H1 (cell line): Measurements from ENCODE around the gene HFE. TPM values are rescaled to one million over a fixed set of nuclear protein-coding genes. Genes with fewer than 3 reads are reported as not detected.

Experiments
- CTCF ChIA-PET: fragments of 300-600 bp; sonication (Branson Sonifier 250); formaldehyde crosslinking; loops from one replicate; lab custom pipeline; 2021; ENCODE audit not compliant: partially characterized antibody; lab: Charles Lee
- POLR2A ChIA-PET: fragments of 300-600 bp; sonication (Branson Sonifier 250); formaldehyde crosslinking; loops from one replicate; lab custom pipeline; 2021; ENCODE audit warnings: inconsistent platforms; ENCODE audit not compliant: partially characterized antibody; lab: Charles Lee
- DNase-seq, 2 experiments: peaks; one replicate each; pipeline versions ENCODE4 v3.0.0 to v3.0.0-alpha.2; 2010 to 2022; ENCODE audit warnings: low spot score in 2 of 2, low read depth in 1 of 2, mixed read lengths in 1 of 2
- FAIRE-seq: peaks from 2 replicates; lab custom pipeline; 2011; peaks lifted over from hg19 to GRCh38; lab: Jason Lieb, UNC
- H2AFZ ChIP-seq: 2 replicates; pipeline ENCODE4 v1.8.1; 2012; ENCODE audit warnings: low read length, inconsistent platforms
- H2AK5ac ChIP-seq: 2 replicates; pipeline ENCODE4 v1.6.1; 2013; ENCODE audit warnings: low read depth, low read length
- H2BK120ac ChIP-seq: replicated peaks from 2 replicates; pipeline ENCODE3; 2013; ENCODE audit warnings: low read depth, low read length, inconsistent platforms
- H2BK12ac ChIP-seq: 2 replicates; pipeline ENCODE4 v1.6.1; 2013; ENCODE audit warnings: low read depth, low read length
- H2BK15ac ChIP-seq: 2 replicates; pipeline ENCODE4 v1.6.1; 2013; ENCODE audit warnings: low read length
- H2BK20ac ChIP-seq: 2 replicates; pipeline ENCODE4 v1.6.1; 2013; ENCODE audit warnings: low read length
- H2BK5ac ChIP-seq: 2 replicates; pipeline ENCODE4 v1.6.1; 2013; ENCODE audit warnings: low read depth, low read length
- H3K14ac ChIP-seq: 2 replicates; pipeline ENCODE4 v1.6.1; 2013; ENCODE audit warnings: inconsistent platforms; ENCODE audit not compliant: insufficient read length
- H3K18ac ChIP-seq: 2 replicates; pipeline ENCODE4 v1.6.1; 2013; ENCODE audit warnings: low read length; ENCODE audit errors: extremely low read depth
- H3K23ac ChIP-seq: 2 replicates; pipeline ENCODE4 v1.6.1; 2013; ENCODE audit warnings: inconsistent platforms; ENCODE audit not compliant: insufficient read length
- H3K23me2 ChIP-seq: 2 replicates; pipeline ENCODE4 v1.6.1; 2013; ENCODE audit warnings: low read depth, low read length
- H3K27ac ChIP-seq: 2 replicates; pipeline ENCODE4 v1.6.1; 2011; ENCODE audit warnings: low read depth, low read length, inconsistent platforms
- H3K27me3 ChIP-seq, 4 experiments: replicated peaks in 1 of 4; 1 replicate in 1 of 4; 2 replicates in 3 of 4; pipeline versions ENCODE4 v1.6.1 to v1.8.1; 2011 to 2013; ENCODE audit warnings: low read length in 3 of 4, mild to moderate bottlenecking in 3 of 4, inconsistent platforms in 2 of 4, mixed read lengths in 2 of 4, moderate library complexity in 1 of 4; ENCODE audit not compliant: control insufficient read depth in 3 of 4, insufficient read depth in 3 of 4; ENCODE audit errors: extremely low read depth in 1 of 4
- H3K36me3 ChIP-seq, 4 experiments: 2 replicates each; pipeline versions ENCODE4 v1.6.1 to v1.8.1; 2011 to 2013; ENCODE audit warnings: mild to moderate bottlenecking in 4 of 4, low read length in 3 of 4, moderate library complexity in 2 of 4, control low read depth in 1 of 4, inconsistent platforms in 1 of 4; ENCODE audit not compliant: insufficient read depth in 4 of 4, control insufficient read depth in 2 of 4
- H3K4ac ChIP-seq: replicated peaks from 2 replicates; pipeline ENCODE3; 2013; ENCODE audit warnings: low read length, low read depth, mixed read lengths, inconsistent platforms; ENCODE audit not compliant: insufficient read length
- H3K4me1 ChIP-seq, 4 experiments: replicated peaks in 1 of 4; 1 replicate in 1 of 4; 2 replicates in 3 of 4; pipeline versions ENCODE4 v1.6.1 to v1.8.1; 2011 to 2013; ENCODE audit warnings: low read length in 3 of 4, inconsistent platforms in 2 of 4, mixed read lengths in 1 of 4; ENCODE audit not compliant: insufficient read depth in 4 of 4, control insufficient read depth in 3 of 4
- H3K4me2 ChIP-seq, 2 experiments: 2 replicates each; pipeline versions ENCODE4 v1.6.1 to v1.8.1; 2011 to 2013; ENCODE audit warnings: low read depth in 2 of 2, low read length in 2 of 2, control low read depth in 1 of 2, inconsistent platforms in 1 of 2, mild to moderate bottlenecking in 1 of 2; ENCODE audit not compliant: insufficient read depth in 1 of 2
- H3K4me3 ChIP-seq, 4 experiments: fragments of 200-600, 300-600 bp in 1 of 4; sonication (generic), shearing (Covaris generic), sonication (Bioruptor Twin) in 1 of 4; 2 replicates each; pipeline versions ENCODE4 v1.5.1 to v1.8.1; 2011 to 2016; ENCODE audit warnings: low read length in 4 of 4, low read depth in 3 of 4, control low read depth in 2 of 4, inconsistent platforms in 2 of 4, mild to moderate bottlenecking in 2 of 4, mixed read lengths in 1 of 4, moderate library complexity in 1 of 4; ENCODE audit not compliant: insufficient read depth in 2 of 4; ENCODE audit errors: extremely low read depth in 1 of 4
- H3K56ac ChIP-seq: replicated peaks from 2 replicates; pipeline ENCODE3; 2013; ENCODE audit warnings: low read depth, mild to moderate bottlenecking, mixed read lengths, low read length, inconsistent platforms; ENCODE audit not compliant: insufficient read length
- H3K79me1 ChIP-seq: 2 replicates; pipeline ENCODE4 v1.6.1; 2013; ENCODE audit warnings: low read depth, low read length, control low read depth
- H3K79me2 ChIP-seq, 2 experiments: 2 replicates each; pipeline versions ENCODE4 v1.6.1 to v1.8.1; 2012 to 2013; ENCODE audit warnings: low read length in 2 of 2, mild to moderate bottlenecking in 2 of 2, inconsistent platforms in 1 of 2; ENCODE audit not compliant: insufficient read depth in 2 of 2, control insufficient read depth in 1 of 2
- H3K9ac ChIP-seq, 4 experiments: replicated peaks in 1 of 4; 1 replicate in 1 of 4; 2 replicates in 3 of 4; pipeline versions ENCODE4 v1.6.1 to v1.8.1; 2011 to 2013; ENCODE audit warnings: low read depth in 3 of 4, low read length in 3 of 4, control low read depth in 2 of 4, mild to moderate bottlenecking in 2 of 4, moderate library complexity in 2 of 4, inconsistent platforms in 1 of 4; ENCODE audit errors: extremely low read depth in 1 of 4
- H3K9me3 ChIP-seq, 2 experiments: 2 replicates each; pipeline versions ENCODE4 v1.6.1 to v1.8.1; 2012 to 2013; ENCODE audit warnings: mild to moderate bottlenecking in 2 of 2, moderate library complexity in 2 of 2, control low read depth in 1 of 2, inconsistent platforms in 1 of 2, low read depth in 1 of 2, low read length in 1 of 2, mixed read lengths in 1 of 2; ENCODE audit not compliant: insufficient read depth in 2 of 2
- H4K20me1 ChIP-seq, 2 experiments: replicated peaks in 1 of 2; 2 replicates each; pipeline versions ENCODE3 to v1.8.1; 2011 to 2013; ENCODE audit warnings: inconsistent platforms in 2 of 2, low read length in 2 of 2, mild to moderate bottlenecking in 1 of 2; ENCODE audit not compliant: insufficient read depth in 2 of 2, control insufficient read depth in 1 of 2
- H4K5ac ChIP-seq: 2 replicates; pipeline ENCODE4 v1.6.1; 2013; ENCODE audit warnings: low read length, low read depth, mixed read lengths, inconsistent platforms; ENCODE audit not compliant: insufficient read length
- H4K8ac ChIP-seq: 2 replicates; pipeline ENCODE4 v1.8.0; 2013; ENCODE audit warnings: mild to moderate bottlenecking, moderate library complexity, low read length, inconsistent platforms; ENCODE audit not compliant: insufficient read depth; ENCODE audit errors: extremely low read depth
- H4K91ac ChIP-seq: replicated peaks from 2 replicates; pipeline ENCODE3; 2013; ENCODE audit warnings: low read length, mixed read lengths, inconsistent platforms; ENCODE audit not compliant: insufficient read length
- CBX5 ChIP-seq: fragments of 300-800, 300-1000 bp; sonication (generic); IDR thresholded peaks from 2 replicates; pipeline ENCODE4 v1.7.1; 2016; ENCODE audit warnings: antibody characterized with exemption, low read length, low read depth
- EGR1 ChIP-seq: IDR thresholded peaks from 2 replicates; pipeline ENCODE4 v1.6.1; 2011; ENCODE audit warnings: low read depth, low read length, borderline replicate concordance
- MAFK ChIP-seq: IDR thresholded peaks from 2 replicates; pipeline ENCODE4 v1.6.1; 2012; ENCODE audit warnings: low read depth, mild to moderate bottlenecking, improper control_type of control experiment, low read length
- RXRA ChIP-seq: IDR thresholded peaks from 2 replicates; pipeline ENCODE4 v1.6.1; 2011; ENCODE audit warnings: low read depth, mild to moderate bottlenecking, low read length, moderate library complexity; ENCODE audit not compliant: insufficient read depth
- SP4 ChIP-seq: IDR thresholded peaks from 2 replicates; pipeline ENCODE4 v1.6.1; 2012; ENCODE audit warnings: low read length, inconsistent platforms
- SUZ12 ChIP-seq: fragments of 200-600 bp; sonication (generic); IDR thresholded peaks from 2 replicates; pipeline ENCODE4 v1.6.1; 2012; ENCODE audit warnings: mild to moderate bottlenecking, inconsistent platforms, low read length, moderate library complexity, mixed read lengths
- TAF7 ChIP-seq: optimal IDR thresholded peaks from 2 replicates; pipeline ENCODE3; 2011; ENCODE audit warnings: low read depth, mild to moderate bottlenecking, inconsistent platforms, low read length, moderate library complexity, borderline replicate concordance
- ZNF274 ChIP-seq: IDR thresholded peaks from 2 replicates; pipeline ENCODE4 v1.7.0; 2012; ENCODE audit warnings: low read length, borderline replicate concordance; ENCODE audit errors: extremely low read depth
- WGBS, 2 experiments: shearing (Covaris generic) in 1 of 2; methylation state at CpG; one replicate each; pipeline versions ENCODE4 v1.1.6 to v1.1.7; 2013 to 2015; ENCODE audit warnings: low lambda C conversion rate in 2 of 2, mixed read lengths in 2 of 2, inconsistent platforms in 1 of 2, low coverage in 1 of 2, missing lambda C conversion rate in 1 of 2; ENCODE audit not compliant: insufficient replicate concordance in 2 of 2, insufficient coverage in 1 of 2, insufficient read length in 1 of 2; ENCODE audit errors: extremely low coverage in 1 of 2, missing lambda C conversion rate in 1 of 2; 5-methylcytosine and 5-hydroxymethylcytosine counted together
- polyA plus RNA-seq, 7 experiments: library from polyadenylated mRNA; depleted of rRNA in 3 of 7; stranded (reverse) in 5 of 7; unstranded in 2 of 7; fragments of >200 nt in 5 of 7; fragments of 200-250 nt in 2 of 7; gene quantifications; 1 replicate in 5 of 7; 2 replicates in 1 of 7; 4 replicates in 1 of 7; pipeline versions ENCODE4 v1.2.1 to v1.2.3, GENCODE V29; 2011 to 2013; ENCODE audit warnings: missing spikeins in 2 of 7, mixed read lengths in 2 of 7
- total RNA-seq: library from RNA; stranded (reverse); fragmentation: NEBNext Ultra II Directional; extraction: Animal tissue kit (Norgen Biotek cat#: 25700); gene quantifications from 2 replicates; pipeline ENCODE4 v1.2.1, GENCODE V29; 2021
- TF ChIP-seq, protein P1 (sequence below), 3 experiments: IDR thresholded peaks; 1 replicate in 2 of 3; 2 replicates in 1 of 3; pipeline versions ENCODE4 v1.5.1 to v1.6.1; 2011; ENCODE audit warnings: low read length in 3 of 3, mild to moderate bottlenecking in 3 of 3, inconsistent platforms in 2 of 3, low read depth in 1 of 3, moderate library complexity in 1 of 3; ENCODE audit not compliant: insufficient read depth in 1 of 3; ENCODE audit errors: control extremely low read depth in 1 of 3

Gene HFE
- total and polyA plus RNA-seq, 2 of the 8 experiments (the other 6 are each of a cell fraction or from before 2014, with no cell fraction given) = 1.6 to 2.0 TPM

DNA sequence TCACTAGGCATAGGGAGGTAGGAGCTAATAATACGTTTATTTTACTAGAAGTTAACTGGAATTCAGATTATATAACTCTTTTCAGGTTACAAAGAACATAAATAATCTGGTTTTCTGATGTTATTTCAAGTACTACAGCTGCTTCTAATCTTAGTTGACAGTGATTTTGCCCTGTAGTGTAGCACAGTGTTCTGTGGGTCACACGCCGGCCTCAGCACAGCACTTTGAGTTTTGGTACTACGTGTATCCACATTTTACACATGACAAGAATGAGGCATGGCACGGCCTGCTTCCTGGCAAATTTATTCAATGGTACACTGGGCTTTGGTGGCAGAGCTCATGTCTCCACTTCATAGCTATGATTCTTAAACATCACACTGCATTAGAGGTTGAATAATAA, 1.1 kb downstream of the HFE start:
- Histone ChIP-seq H4K5ac (no peak overlapping the region), H3K18ac (no peak overlapping the region), H4K8ac (no peak overlapping the region), H2BK5ac (no peak overlapping the region), H4K20me1 (no peaks in the 10 kb centered on the region), H3K79me2 (no peaks in the 10 kb centered on the region), H3K4ac (no peak overlapping the region), H3K4me1 (peaks cover 0 to 5% (median 1%) of the 10 kb centered on the region in 4 experiments; a peak in 3 of 7 replicates), H3K23ac (peak overlapping the region; percentile 74), H3K23me2 (peaks cover 2% of the 10 kb centered on the region; the same call in 1 of the 2 replicates), H4K91ac (no peak overlapping the region), H3K4me2 (peak overlapping the region; percentile 68 to 81; a peak in 3 of 4 replicates), H2BK120ac (no peak overlapping the region), H3K56ac (no peak overlapping the region), H2BK12ac (peak overlapping the region; percentile 32; the same call in 1 of the 2 replicates), H2AK5ac (no peak overlapping the region), H3K36me3 (0 out of 8 replicates have a peak, but pooled peaks cover 0 to 3% (median 0%) of the 10 kb centered on the region in 4 experiments), H3K4me3 (peak overlapping the region in 3 of 4 experiments; percentile 48 to 65 (median 59); a peak in 2 of 8 replicates), H2AFZ (no peak overlapping the region), H3K9ac (no peak overlapping the region), H2BK20ac (no peak overlapping the region), H3K27ac (no peak overlapping the region), H3K27me3 (no peaks in the 10 kb centered on the region), H3K79me1 (no peaks in the 10 kb centered on the region), H3K9me3 (no peaks in the 10 kb centered on the region), H3K14ac (no peak overlapping the region), H2BK15ac (no peak overlapping the region)
- no peak for DNase-seq
- TF ChIP-seq ZNF274 (no peak), TAF7 (no peak), RXRA (no peak), CBX5 (no peak), SUZ12 (no peak), MAFK (no peak), EGR1 (no peak), SP4 (no peak)
- TF ChIP-seq, protein P1, sequence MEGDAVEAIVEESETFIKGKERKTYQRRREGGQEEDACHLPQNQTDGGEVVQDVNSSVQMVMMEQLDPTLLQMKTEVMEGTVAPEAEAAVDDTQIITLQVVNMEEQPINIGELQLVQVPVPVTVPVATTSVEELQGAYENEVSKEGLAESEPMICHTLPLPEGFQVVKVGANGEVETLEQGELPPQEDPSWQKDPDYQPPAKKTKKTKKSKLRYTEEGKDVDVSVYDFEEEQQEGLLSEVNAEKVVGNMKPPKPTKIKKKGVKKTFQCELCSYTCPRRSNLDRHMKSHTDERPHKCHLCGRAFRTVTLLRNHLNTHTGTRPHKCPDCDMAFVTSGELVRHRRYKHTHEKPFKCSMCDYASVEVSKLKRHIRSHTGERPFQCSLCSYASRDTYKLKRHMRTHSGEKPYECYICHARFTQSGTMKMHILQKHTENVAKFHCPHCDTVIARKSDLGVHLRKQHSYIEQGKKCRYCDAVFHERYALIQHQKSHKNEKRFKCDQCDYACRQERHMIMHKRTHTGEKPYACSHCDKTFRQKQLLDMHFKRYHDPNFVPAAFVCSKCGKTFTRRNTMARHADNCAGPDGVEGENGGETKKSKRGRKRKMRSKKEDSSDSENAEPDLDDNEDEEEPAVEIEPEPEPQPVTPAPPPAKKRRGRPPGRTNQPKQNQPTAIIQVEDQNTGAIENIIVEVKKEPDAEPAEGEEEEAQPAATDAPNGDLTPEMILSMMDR (IDR thresholded peaks at IDR 0.05; ENCODE audit: control extremely low read depth in 1 of 3, insufficient read depth in 1 of 3, low read depth in 1 of 3, low read length in 3 of 3) = no peak
- POLR2A ChIA-PET = interaction anchor here (0.6 to 4.3 kb wide), 10 partner anchors 11 to 1222 kb away, joined by 3 to 23 read pairs (median 10); a partner anchor contains a TSS
- FAIRE-seq = no peak
- CTCF ChIA-PET = interaction anchor here (1.3 to 16.0 kb wide), 7 partner anchors 9 to 57 kb away, joined by 3 to 481 read pairs (median 5); a partner anchor contains a TSS
- WGBS, 2 experiments = 86% methylated on average over 5 of the region's 5 CpGs; no CpG with 5 or more reads in 1 of the 2 experiments
